HepG2 (cell line): ENCODE results near the gene PSMB11. TPM values are rescaled to one million over a fixed set of nuclear protein-coding genes. Genes with fewer than 3 reads are reported as not detected.

Source experiments
- ATF7-NPFF ChIP-seq: sonication (generic); formaldehyde crosslinking; IDR thresholded peaks from 2 replicates; pipeline ENCODE4 v1.8.1; 2023; ENCODE audit warnings: mild to moderate bottlenecking, low read depth, missing genetic modification reagents, moderate library complexity
- BCL3 ChIP-seq: sonication (generic); formaldehyde crosslinking; IDR thresholded peaks from 2 replicates; pipeline ENCODE4 v1.5.1; 2020; ENCODE audit warnings: mild to moderate bottlenecking, missing genetic modification reagents, moderate library complexity
- BRD4 ChIP-seq: sonication (generic); formaldehyde crosslinking; IDR thresholded peaks from 2 replicates; pipeline ENCODE4 v1.4.0; 2020; ENCODE audit warnings: missing genetic modification reagents
- FOXM1 ChIP-seq: sonication (generic); formaldehyde crosslinking; IDR thresholded peaks from 2 replicates; pipeline ENCODE4 v1.5.0; 2020; ENCODE audit warnings: missing genetic modification reagents
- HNRNPL ChIP-seq: fragments of 200-400 bp; formaldehyde crosslinking; IDR thresholded peaks from 2 replicates; pipeline ENCODE4 v1.6.1; 2017; ENCODE audit warnings: mild to moderate bottlenecking, low read depth, low read length
- HNRNPUL1 ChIP-seq: fragments of 200-400 bp; formaldehyde crosslinking; IDR thresholded peaks from 2 replicates; pipeline ENCODE4 v1.6.1; 2017; ENCODE audit warnings: low read depth, mild to moderate bottlenecking, low read length, moderate library complexity
- KMT2A ChIP-seq: sonication (generic); formaldehyde crosslinking; IDR thresholded peaks from 2 replicates; pipeline ENCODE4 v1.4.0; 2020; ENCODE audit warnings: missing genetic modification reagents
- MXD4 ChIP-seq: IDR thresholded peaks from 2 replicates; pipeline ENCODE4 v1.6.1; 2016; ENCODE audit warnings: mild to moderate bottlenecking, missing biosample characterization, missing genetic modification reagents
- MXI1 ChIP-seq: IDR thresholded peaks from 3 replicates; pipeline ENCODE4 v1.6.1; 2012; ENCODE audit warnings: low read depth, low read length, inconsistent platforms, borderline replicate concordance
- PTBP1 ChIP-seq: fragments of 200-400 bp; formaldehyde crosslinking; IDR thresholded peaks from 2 replicates; pipeline ENCODE4 v1.6.1; 2018; ENCODE audit warnings: low read length, low read depth; ENCODE audit not compliant: poor library complexity, severe bottlenecking
- RARA ChIP-seq: IDR thresholded peaks from 2 replicates; pipeline ENCODE4 v1.6.1; 2016; ENCODE audit warnings: missing genetic modification reagents, missing compliant biosample characterization
- SMAD9 ChIP-seq: sonication (generic); formaldehyde crosslinking; IDR thresholded peaks from 2 replicates; pipeline ENCODE4 v1.5.1; 2020; ENCODE audit warnings: mild to moderate bottlenecking, missing genetic modification reagents
- SNRNP70 ChIP-seq: fragments of 200-400 bp; formaldehyde crosslinking; IDR thresholded peaks from 2 replicates; pipeline ENCODE4 v1.6.1; 2017; ENCODE audit warnings: mild to moderate bottlenecking, low read depth, low read length, moderate library complexity
- SRSF1 ChIP-seq: fragments of 200-400 bp; formaldehyde crosslinking; optimal IDR thresholded peaks from 2 replicates; pipeline ENCODE3; 2017; ENCODE audit warnings: mild to moderate bottlenecking, low read depth, low read length, moderate library complexity
- TEAD2 ChIP-seq: sonication (generic); formaldehyde crosslinking; IDR thresholded peaks from 2 replicates; pipeline ENCODE4 v1.9.0; 2021; ENCODE audit warnings: missing genetic modification reagents
- TRIM24 ChIP-seq: sonication (generic); formaldehyde crosslinking; IDR thresholded peaks from 2 replicates; pipeline ENCODE4 v1.8.0; 2022; ENCODE audit warnings: mild to moderate bottlenecking, missing genetic modification reagents
- ZBTB38 ChIP-seq: sonication (generic); formaldehyde crosslinking; IDR thresholded peaks from 2 replicates; pipeline ENCODE4 v1.5.1; 2020; ENCODE audit warnings: mild to moderate bottlenecking, missing genetic modification reagents
- ZFP37 ChIP-seq: sonication (generic); formaldehyde crosslinking; IDR thresholded peaks from 2 replicates; pipeline ENCODE4 v1.4.0; 2020; ENCODE audit warnings: missing genetic modification reagents, borderline replicate concordance
- ZNF3 ChIP-seq: IDR thresholded peaks from 2 replicates; pipeline ENCODE4 v1.7.0; 2017; ENCODE audit warnings: inconsistent platforms
- ZNF34 ChIP-seq: sonication (generic); formaldehyde crosslinking; IDR thresholded peaks from 2 replicates; pipeline ENCODE4 v1.4.0; 2020; ENCODE audit warnings: mild to moderate bottlenecking, missing genetic modification reagents, borderline replicate concordance
- ZNF558 ChIP-seq: sonication (generic); formaldehyde crosslinking; IDR thresholded peaks from 2 replicates; pipeline ENCODE4 v1.9.0; 2022; ENCODE audit warnings: mild to moderate bottlenecking, missing genetic modification reagents, borderline replicate concordance
- ZNF766 ChIP-seq: sonication (generic); formaldehyde crosslinking; IDR thresholded peaks from 2 replicates; pipeline ENCODE4 v1.5.0; 2020; ENCODE audit warnings: missing genetic modification reagents, borderline replicate concordance
- ZSCAN21 ChIP-seq: sonication (generic); formaldehyde crosslinking; IDR thresholded peaks from 2 replicates; pipeline ENCODE4 v1.8.0; 2022; ENCODE audit warnings: mild to moderate bottlenecking, missing genetic modification reagents, moderate library complexity, borderline replicate concordance
- polyA plus RNA-seq, 8 experiments: library from polyadenylated mRNA; depleted of rRNA in 3 of 8; stranded (reverse) in 7 of 8; unstranded in 1 of 8; fragments of >200 nt; fragmentation: Illumina TruSeq in 4 of 8; extraction: Trizol in 4 of 8; gene quantifications; 2 replicates each; pipeline versions ENCODE4 v1.2.1 to v1.2.3, GENCODE V29; 2011 to 2016; ENCODE audit warnings: low read depth in 4 of 8, missing spikeins in 1 of 8, mixed read lengths in 1 of 8; ENCODE audit not compliant: insufficient read depth in 1 of 8
- total RNA-seq, 5 experiments: library from RNA; depleted of rRNA; stranded (reverse); fragments of >200 nt; fragmentation: Illumina TruSeq; extraction: Trizol; gene quantifications; 2 replicates each; pipeline ENCODE4 v1.2.3, GENCODE V29; 2016; ENCODE audit warnings: low read depth in 1 of 5
- TF ChIP-seq, protein P1 (sequence below): sonication (generic); formaldehyde crosslinking; IDR thresholded peaks from 2 replicates; pipeline ENCODE4 v1.4.0; 2020; ENCODE audit warnings: missing genetic modification reagents
- TF ChIP-seq, protein P2 (sequence below): fragments of 450-650 bp; IDR thresholded peaks from 2 replicates; pipeline ENCODE4 v1.6.1; 2017

Gene PSMB11
- total and polyA plus RNA-seq, 2 of the 13 experiments (the other 11 are each of a cell fraction or from before 2014, with no cell fraction given): not detected

GRCh38 chr14:23006544-23007419, 35.2 kb upstream of the PSMB11 start (continued):
- TF ChIP-seq HNRNPUL1: no peak
- TF ChIP-seq MXD4: peak; percentile 99
- no peak for TF ChIP-seq TRIM24 (CRISPR knock-in tag)
- peak; percentile 97 for TF ChIP-seq SRSF1
- TF ChIP-seq SNRNP70: no peak
- TF ChIP-seq ZNF3 (CRISPR knock-in tag): peak; percentile 72; the same call in 1 of the 2 replicates
- peak; percentile 99 for TF ChIP-seq ZBTB38
- peak; percentile 100 for TF ChIP-seq BRD4
- peak; percentile 99 for TF ChIP-seq KMT2A (CRISPR knock-in tag)
- peak; percentile 98 for TF ChIP-seq PTBP1
- TF ChIP-seq, protein P1, sequence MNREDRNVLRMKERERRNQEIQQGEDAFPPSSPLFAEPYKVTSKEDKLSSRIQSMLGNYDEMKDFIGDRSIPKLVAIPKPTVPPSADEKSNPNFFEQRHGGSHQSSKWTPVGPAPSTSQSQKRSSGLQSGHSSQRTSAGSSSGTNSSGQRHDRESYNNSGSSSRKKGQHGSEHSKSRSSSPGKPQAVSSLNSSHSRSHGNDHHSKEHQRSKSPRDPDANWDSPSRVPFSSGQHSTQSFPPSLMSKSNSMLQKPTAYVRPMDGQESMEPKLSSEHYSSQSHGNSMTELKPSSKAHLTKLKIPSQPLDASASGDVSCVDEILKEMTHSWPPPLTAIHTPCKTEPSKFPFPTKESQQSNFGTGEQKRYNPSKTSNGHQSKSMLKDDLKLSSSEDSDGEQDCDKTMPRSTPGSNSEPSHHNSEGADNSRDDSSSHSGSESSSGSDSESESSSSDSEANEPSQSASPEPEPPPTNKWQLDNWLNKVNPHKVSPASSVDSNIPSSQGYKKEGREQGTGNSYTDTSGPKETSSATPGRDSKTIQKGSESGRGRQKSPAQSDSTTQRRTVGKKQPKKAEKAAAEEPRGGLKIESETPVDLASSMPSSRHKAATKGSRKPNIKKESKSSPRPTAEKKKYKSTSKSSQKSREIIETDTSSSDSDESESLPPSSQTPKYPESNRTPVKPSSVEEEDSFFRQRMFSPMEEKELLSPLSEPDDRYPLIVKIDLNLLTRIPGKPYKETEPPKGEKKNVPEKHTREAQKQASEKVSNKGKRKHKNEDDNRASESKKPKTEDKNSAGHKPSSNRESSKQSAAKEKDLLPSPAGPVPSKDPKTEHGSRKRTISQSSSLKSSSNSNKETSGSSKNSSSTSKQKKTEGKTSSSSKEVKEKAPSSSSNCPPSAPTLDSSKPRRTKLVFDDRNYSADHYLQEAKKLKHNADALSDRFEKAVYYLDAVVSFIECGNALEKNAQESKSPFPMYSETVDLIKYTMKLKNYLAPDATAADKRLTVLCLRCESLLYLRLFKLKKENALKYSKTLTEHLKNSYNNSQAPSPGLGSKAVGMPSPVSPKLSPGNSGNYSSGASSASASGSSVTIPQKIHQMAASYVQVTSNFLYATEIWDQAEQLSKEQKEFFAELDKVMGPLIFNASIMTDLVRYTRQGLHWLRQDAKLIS: peak; percentile 86
- TF ChIP-seq ZNF34 (CRISPR knock-in tag): peak; percentile 96; the same call in 1 of the 2 replicates
- TF ChIP-seq ZSCAN21: peak; percentile 96
- peak; percentile 71 for TF ChIP-seq RARA
- TF ChIP-seq MXI1: peak; percentile 99
- TF ChIP-seq, protein P2, sequence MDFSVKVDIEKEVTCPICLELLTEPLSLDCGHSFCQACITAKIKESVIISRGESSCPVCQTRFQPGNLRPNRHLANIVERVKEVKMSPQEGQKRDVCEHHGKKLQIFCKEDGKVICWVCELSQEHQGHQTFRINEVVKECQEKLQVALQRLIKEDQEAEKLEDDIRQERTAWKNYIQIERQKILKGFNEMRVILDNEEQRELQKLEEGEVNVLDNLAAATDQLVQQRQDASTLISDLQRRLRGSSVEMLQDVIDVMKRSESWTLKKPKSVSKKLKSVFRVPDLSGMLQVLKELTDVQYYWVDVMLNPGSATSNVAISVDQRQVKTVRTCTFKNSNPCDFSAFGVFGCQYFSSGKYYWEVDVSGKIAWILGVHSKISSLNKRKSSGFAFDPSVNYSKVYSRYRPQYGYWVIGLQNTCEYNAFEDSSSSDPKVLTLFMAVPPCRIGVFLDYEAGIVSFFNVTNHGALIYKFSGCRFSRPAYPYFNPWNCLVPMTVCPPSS: no peak
- TF ChIP-seq ZNF766 (CRISPR knock-in tag): peak; percentile 98
- TF ChIP-seq ATF7-NPFF (CRISPR knock-in tag): peak; percentile 98
- peak; percentile 98 for TF ChIP-seq ZFP37 (CRISPR knock-in tag)
- TF ChIP-seq HNRNPL: peak; percentile 90
- TF ChIP-seq FOXM1: peak; percentile 94
- TF ChIP-seq ZNF558 (CRISPR knock-in tag): peak; percentile 99; the same call in 1 of the 2 replicates
- TF ChIP-seq BCL3 (CRISPR knock-in tag): peak; percentile 100
- peak; percentile 91; the same call in 1 of the 2 replicates for TF ChIP-seq TEAD2 (CRISPR knock-in tag)
- peak; percentile 98 for TF ChIP-seq SMAD9 (CRISPR knock-in tag)
